MG63 (cell line): ENCODE measurements around the gene CD48. TPM values are rescaled to one million over a fixed set of nuclear protein-coding genes. Genes with fewer than 3 reads are reported as not detected.
"Not testable (repeated sequence)": the region's sequence is repeated elsewhere in the genome, so short reads cannot be mapped to it uniquely, and the experiment has no call there.

Source experiments
- DNase-seq: peaks from one replicate; pipeline ENCODE4 v3.0.0-alpha.2; 2020
- H3K27me3 ChIP-seq: fragments of 250-450 bp; sonication (Bioruptor Pico); 2 replicates; pipeline ENCODE4 v1.5.1; 2020; ENCODE audit warnings: mild to moderate bottlenecking, moderate library complexity
- H3K36me3 ChIP-seq: fragments of 250-450 bp; sonication (Bioruptor Pico); 2 replicates; pipeline ENCODE4 v1.5.1; 2020; ENCODE audit warnings: mild to moderate bottlenecking, moderate library complexity
- H3K4me3 ChIP-seq: fragments of 250-450 bp; sonication (Bioruptor Pico); 2 replicates; pipeline ENCODE4 v1.5.1; 2020; ENCODE audit warnings: mild to moderate bottlenecking, moderate library complexity
- H3K9me3 ChIP-seq: fragments of 250-450 bp; sonication (Bioruptor Pico); 2 replicates; pipeline ENCODE4 v1.5.1; 2020; ENCODE audit warnings: mild to moderate bottlenecking, moderate library complexity
- total RNA-seq: library from RNA; depleted of rRNA; stranded (reverse); fragments of >200 nt; shearing (Covaris generic); gene quantifications from 2 replicates; pipeline ENCODE4 v1.2.3, GENCODE V29; 2014; ENCODE audit warnings: low replicate concordance

The CD48 gene
- total RNA-seq, 1 experiment from 2014 or later = not detected

DNA sequence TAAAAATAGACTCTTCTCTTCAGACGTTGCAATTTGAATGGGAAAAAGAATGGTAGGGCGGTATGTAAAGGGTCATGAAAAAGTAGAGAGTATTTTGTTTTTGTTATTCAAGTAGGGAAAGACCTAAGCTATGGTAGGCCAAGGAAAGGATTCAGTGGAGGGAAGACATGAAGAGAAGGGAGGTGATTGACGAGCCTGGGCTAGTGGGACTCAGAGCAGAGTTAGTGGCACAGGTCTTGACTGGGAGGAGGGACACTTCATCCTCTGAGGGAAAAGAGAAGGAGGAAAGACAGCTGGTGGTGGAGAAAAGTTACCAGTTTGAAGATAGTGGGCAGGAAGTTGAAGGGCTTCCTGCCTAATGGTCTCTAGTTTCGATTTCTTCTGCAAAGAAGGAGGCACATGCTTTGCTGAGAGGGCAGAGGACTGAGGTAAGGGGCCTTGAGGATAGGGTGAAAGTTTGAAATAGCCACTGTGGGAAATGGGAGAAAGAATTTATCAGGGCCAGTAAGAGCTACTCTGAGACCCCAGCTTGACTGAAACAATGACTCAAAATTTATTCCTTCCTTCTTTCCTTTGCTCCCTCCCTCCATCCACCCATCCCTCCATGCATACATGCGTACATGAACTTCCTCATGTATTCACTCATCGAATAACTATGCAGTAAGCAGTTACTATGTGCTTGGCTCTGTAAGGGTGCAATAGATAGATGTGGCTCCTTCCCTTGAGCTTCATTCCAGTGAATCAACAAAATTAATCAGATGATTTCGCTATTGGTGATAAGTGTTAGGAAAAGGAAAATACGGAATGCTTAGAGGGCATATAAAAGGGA lies 4.2 kb downstream of the CD48 start:
- H3K36me3 ChIP-seq = no peaks in the 10 kb centered on the region
- no peak for DNase-seq
- H3K27me3 ChIP-seq = no peaks in the 10 kb centered on the region

GRCh38 chr1:160706526-160707235 lies 4.9 kb downstream of the CD48 start:
- Histone ChIP-seq H3K27me3 (no peaks in the 10 kb centered on the region), H3K9me3 (no peaks in the 10 kb centered on the region), H3K4me3 (no peak overlapping the region), H3K36me3 (no peaks in the 10 kb centered on the region)
- no peak for DNase-seq

More for the DNA sequence above, 4.2 kb downstream of the CD48 start:
- H3K9me3 ChIP-seq = no peaks in the 10 kb centered on the region
- H3K4me3 ChIP-seq = no peak overlapping the region

DNA sequence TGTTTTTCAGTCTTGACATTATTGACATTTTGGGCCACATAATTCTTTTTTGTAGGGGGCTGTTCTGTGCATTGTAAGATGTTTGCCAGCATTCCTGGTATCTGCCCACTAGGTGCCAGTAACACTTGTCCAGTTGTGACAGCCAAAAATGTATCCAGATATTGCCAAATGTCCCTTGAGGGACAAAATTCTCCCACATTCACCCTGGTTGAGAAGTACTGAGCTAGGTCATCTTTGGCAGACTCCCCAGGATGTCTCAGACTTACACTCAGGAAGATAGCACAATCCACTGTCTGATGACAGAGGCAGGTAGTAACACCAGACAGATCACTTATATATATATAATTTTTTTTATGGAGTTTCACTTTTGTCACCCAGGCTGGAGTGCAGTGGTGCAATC lies 5.9 kb downstream of the CD48 start:
- DNase-seq = no peak

GRCh38 chr1:160705212-160705621 lies 6.4 kb downstream of the CD48 start:
- not testable (repeated sequence) for H3K36me3 ChIP-seq, H3K4me3 ChIP-seq, H3K9me3 ChIP-seq, DNase-seq, H3K27me3 ChIP-seq

More for the DNA sequence above, 5.9 kb downstream of the CD48 start:
- Histone ChIP-seq H3K9me3 (no peaks in the 10 kb centered on the region), H3K4me3 (no peak overlapping the region), H3K36me3 (no peaks in the 10 kb centered on the region), H3K27me3 (no peaks in the 10 kb centered on the region)

DNA sequence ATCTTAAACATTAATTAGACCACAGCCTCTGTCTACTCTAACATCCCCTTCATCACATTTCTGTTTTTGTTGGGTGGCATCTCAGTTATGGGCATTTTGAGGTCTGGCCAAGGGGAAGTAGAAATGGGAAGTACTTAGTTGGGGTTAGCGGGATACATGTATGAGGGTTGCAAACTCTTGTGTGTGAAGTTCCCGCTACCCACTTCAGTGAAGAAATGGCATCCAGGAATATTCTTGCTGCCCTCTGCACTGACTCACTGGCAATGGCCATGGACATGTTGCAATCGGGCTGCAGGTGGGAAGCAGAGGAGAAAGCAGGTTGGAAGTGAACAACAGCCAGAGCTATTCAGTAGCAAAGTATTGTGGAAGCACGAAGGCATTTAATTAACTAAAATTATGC lies 7.4 kb downstream of the CD48 start:
- Histone ChIP-seq H3K27me3 (no peaks in the 10 kb centered on the region), H3K4me3 (no peak overlapping the region), H3K9me3 (no peaks in the 10 kb centered on the region), H3K36me3 (no peaks in the 10 kb centered on the region)
- no peak for DNase-seq

GRCh38 chr1:160702100-160702499 lies 9.5 kb downstream of the CD48 start:
- Histone ChIP-seq H3K36me3 (no peaks in the 10 kb centered on the region), H3K9me3 (no peaks in the 10 kb centered on the region), H3K4me3 (no peak overlapping the region), H3K27me3 (no peaks in the 10 kb centered on the region)
- DNase-seq = no peak

GRCh38 chr1:160692390-160692789 lies 19.2 kb downstream of the CD48 start:
- not testable (repeated sequence) for H3K36me3 ChIP-seq, H3K4me3 ChIP-seq, H3K27me3 ChIP-seq, H3K9me3 ChIP-seq, DNase-seq

- Histone ChIP-seq H3K36me3 (no peaks in the 10 kb centered on the region), H3K27me3 (no peaks in the 10 kb centered on the region), H3K4me3 (no peak overlapping the region), H3K9me3 (no peaks in the 10 kb centered on the region)
- no peak for DNase-seq
Observed at GRCh38 chr1:160685266-160685665, 26.4 kb downstream of the CD48 start.

- no peaks in the 10 kb centered on the region for H3K9me3 ChIP-seq
- H3K36me3 ChIP-seq = no peaks in the 10 kb centered on the region
- no peaks in the 10 kb centered on the region for H3K27me3 ChIP-seq
- no peak for DNase-seq
- H3K4me3 ChIP-seq = no peak overlapping the region
Observed at GRCh38 chr1:160682983-160683865, 28.4 kb downstream of the CD48 start.

DNA sequence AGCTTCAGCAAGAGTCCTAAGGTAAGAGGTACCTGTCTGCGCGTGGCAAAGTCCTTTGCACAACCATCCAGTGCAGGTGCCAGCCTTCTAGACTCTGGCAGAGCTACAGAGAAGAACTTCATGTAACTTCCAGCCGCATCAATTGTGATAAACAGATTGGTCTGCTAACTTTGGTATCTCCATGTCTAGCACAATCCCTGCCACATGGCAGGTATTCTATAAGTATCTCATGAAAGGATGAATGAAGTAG lies 29.8 kb downstream of the CD48 start:
- Histone ChIP-seq H3K27me3 (no peaks in the 10 kb centered on the region), H3K9me3 (no peaks in the 10 kb centered on the region), H3K4me3 (no peak overlapping the region), H3K36me3 (no peaks in the 10 kb centered on the region)
- no peak for DNase-seq

GRCh38 chr1:160681066-160681890 lies 30.3 kb downstream of the CD48 start:
- no peaks in the 10 kb centered on the region for H3K27me3 ChIP-seq
- no peaks in the 10 kb centered on the region for H3K9me3 ChIP-seq
- peak; percentile 53 for DNase-seq
- H3K4me3 ChIP-seq = no peak overlapping the region
- no peaks in the 10 kb centered on the region for H3K36me3 ChIP-seq

GRCh38 chr1:160680399-160680798 lies 31.2 kb downstream of the CD48 start:
- Histone ChIP-seq H3K36me3 (no peaks in the 10 kb centered on the region), H3K4me3 (no peak overlapping the region), H3K9me3 (no peaks in the 10 kb centered on the region), H3K27me3 (no peaks in the 10 kb centered on the region)
- no peak for DNase-seq

GRCh38 chr1:160679893-160680292 lies 31.7 kb downstream of the CD48 start:
- no peak for DNase-seq
- no peaks in the 10 kb centered on the region for H3K36me3 ChIP-seq
- H3K9me3 ChIP-seq = no peaks in the 10 kb centered on the region
- no peak overlapping the region for H3K4me3 ChIP-seq
- H3K27me3 ChIP-seq = no peaks in the 10 kb centered on the region

- Histone ChIP-seq H3K36me3 (no peaks in the 10 kb centered on the region), H3K4me3 (no peak overlapping the region), H3K9me3 (no peaks in the 10 kb centered on the region), H3K27me3 (no peaks in the 10 kb centered on the region; the same call in 1 of the 2 replicates)
- DNase-seq = no peak
Observed at GRCh38 chr1:160676869-160677597, 34.6 kb downstream of the CD48 start.

- DNase-seq = peak; percentile 48
- no peaks in the 10 kb centered on the region for H3K9me3 ChIP-seq
Observed at GRCh38 chr1:160675641-160676410, 35.8 kb downstream of the CD48 start.

More at GRCh38 chr1:160675641-160676410, 35.8 kb downstream of the CD48 start:
- Histone ChIP-seq H3K36me3 (no peaks in the 10 kb centered on the region), H3K4me3 (no peak overlapping the region), H3K27me3 (peaks cover 4% of the 10 kb centered on the region)
